Fibroblast of lung (primary cell): ENCODE results near the gene ZNF23. TPM values are rescaled to one million over a fixed set of nuclear protein-coding genes. Genes with fewer than 3 reads are reported as not detected.

Source experiments
- DNase-seq, 2 donors: peaks; one replicate each; pipeline versions ENCODE4 v3.0.0 to v3.0.0-alpha.2; 2010; ENCODE audit warnings: low read depth in 2 of 2
- H2AFZ ChIP-seq: 2 replicates; pipeline ENCODE4 v1.5.1; 2012; ENCODE audit warnings: low read length, control low read depth, inconsistent platforms
- H3K27ac ChIP-seq: 2 replicates; pipeline ENCODE4 v1.5.1; 2011; ENCODE audit warnings: low read length, control low read depth; ENCODE audit not compliant: insufficient read depth
- H3K27me3 ChIP-seq: 2 replicates; pipeline ENCODE4 v1.5.1; 2011; ENCODE audit warnings: mild to moderate bottlenecking, low read length; ENCODE audit not compliant: control insufficient read depth, insufficient read depth
- H3K36me3 ChIP-seq: 2 replicates; pipeline ENCODE4 v1.5.1; 2011; ENCODE audit warnings: low read length; ENCODE audit not compliant: control insufficient read depth, insufficient read depth
- H3K4me1 ChIP-seq: 2 replicates; pipeline ENCODE4 v1.5.1; 2011; ENCODE audit warnings: low read length; ENCODE audit not compliant: control insufficient read depth, insufficient read depth; ENCODE audit errors: extremely low read depth
- H3K4me2 ChIP-seq: 2 replicates; pipeline ENCODE4 v1.5.1; 2011; ENCODE audit warnings: low read length, control low read depth; ENCODE audit not compliant: insufficient read depth; ENCODE audit errors: extremely low read depth
- H3K4me3 ChIP-seq, 4 experiments: fragments of 200-600 bp in 1 of 4; sonication (generic) in 1 of 4; replicated peaks in 1 of 4; 2 replicates each; pipeline ENCODE4 v1.5.1; 2011 to 2016; ENCODE audit warnings: low read length in 4 of 4, low read depth in 3 of 4, mild to moderate bottlenecking in 3 of 4, control low read depth in 2 of 4, inconsistent platforms in 1 of 4, mixed read lengths in 1 of 4; ENCODE audit not compliant: insufficient read depth in 1 of 4; ENCODE audit errors: control extremely low read depth in 1 of 4
- H3K79me2 ChIP-seq: 2 replicates; pipeline ENCODE4 v1.5.1; 2012; ENCODE audit warnings: mild to moderate bottlenecking, low read length, inconsistent platforms; ENCODE audit not compliant: control insufficient read depth, insufficient read depth
- H3K9ac ChIP-seq: 2 replicates; pipeline ENCODE4 v1.5.1; 2011; ENCODE audit warnings: mild to moderate bottlenecking, low read length, control low read depth; ENCODE audit not compliant: insufficient read depth
- H3K9me3 ChIP-seq: 2 replicates; pipeline ENCODE4 v1.5.1; 2012; ENCODE audit warnings: low read depth, low read length; ENCODE audit not compliant: control insufficient read depth, insufficient read depth
- H4K20me1 ChIP-seq: 2 replicates; pipeline ENCODE4 v1.5.1; 2011; ENCODE audit warnings: low read length; ENCODE audit not compliant: control insufficient read depth, insufficient read depth; ENCODE audit errors: extremely low read depth
- CTCF ChIP-seq, 2 donors: IDR thresholded peaks in 1 of 2; conservative IDR thresholded peaks in 1 of 2; 1 replicate in 1 of 2; 2 replicates in 1 of 2; pipeline ENCODE4 v1.5.1; 2011 to 2012; ENCODE audit warnings: low read length in 2 of 2, control low read depth in 1 of 2, inconsistent platforms in 1 of 2, low read depth in 1 of 2, mild to moderate bottlenecking in 1 of 2
- EZH2 ChIP-seq: IDR thresholded peaks from 2 replicates; pipeline ENCODE4 v1.5.1; 2012; ENCODE audit warnings: low read length, control low read depth, mild to moderate bottlenecking; ENCODE audit errors: missing control alignments
- polyA plus RNA-seq, 2 donors: library from polyadenylated mRNA; depleted of rRNA in 1 of 2; stranded (reverse) in 1 of 2; unstranded in 1 of 2; fragments of >200 nt; gene quantifications; 2 replicates each; pipeline ENCODE4 v1.2.1, GENCODE V29; 2011 to 2012; ENCODE audit warnings: missing spikeins in 1 of 2
- total RNA-seq: library from RNA; depleted of rRNA; stranded (reverse); fragments of >200 nt; gene quantifications from 2 replicates; pipeline ENCODE4 v1.2.1, GENCODE V29; 2014

The ZNF23 gene
- total and polyA plus RNA-seq, 2 donors (not counting 1 experiment from before 2014, with no cell fraction given) = 12.2 to 24.8 TPM

GRCh38 chr16:71425746-71426068 lies 36.3 kb downstream of the ZNF23 start:
- Histone ChIP-seq H3K36me3 (no peaks in the 10 kb centered on the region), H3K27me3 (peaks cover 7% of the 10 kb centered on the region), H3K4me3 (no peak overlapping the region), H3K27ac (no peak overlapping the region), H2AFZ (no peak overlapping the region), H3K9me3 (no peaks in the 10 kb centered on the region), H4K20me1 (no peaks in the 10 kb centered on the region), H3K4me1 (no peaks in the 10 kb centered on the region), H3K79me2 (no peaks in the 10 kb centered on the region), H3K9ac (no peak overlapping the region), H3K4me2 (peak overlapping the region; percentile 78)
- no peak for DNase-seq
- no peak for TF ChIP-seq EZH2
- TF ChIP-seq CTCF (conservative IDR thresholded peaks at IDR 0.05 in 1 of 2, IDR thresholded peaks at IDR 0.05 in 1 of 2; ENCODE audit: low read depth in 1 of 2, low read length in 2 of 2) = no peak

- Histone ChIP-seq H3K27me3 (peaks cover 7% of the 10 kb centered on the region), H2AFZ (no peak overlapping the region), H4K20me1 (no peaks in the 10 kb centered on the region), H3K4me2 (no peak overlapping the region), H3K36me3 (no peaks in the 10 kb centered on the region), H3K4me3 (no peak overlapping the region), H3K27ac (no peak overlapping the region), H3K9me3 (no peaks in the 10 kb centered on the region), H3K4me1 (no peaks in the 10 kb centered on the region), H3K9ac (no peak overlapping the region), H3K79me2 (no peaks in the 10 kb centered on the region)
- TF ChIP-seq EZH2 (no peak), CTCF (conservative IDR thresholded peaks at IDR 0.05 in 1 of 2, IDR thresholded peaks at IDR 0.05 in 1 of 2; ENCODE audit: low read depth in 1 of 2, low read length in 2 of 2) (no peak)
- no peak for DNase-seq
Observed at GRCh38 chr16:71424626-71425025, 37.4 kb downstream of the ZNF23 start.

- H4K20me1 ChIP-seq = no peaks in the 10 kb centered on the region
- no peak overlapping the region for H3K4me2 ChIP-seq
- no peak for DNase-seq
- no peaks in the 10 kb centered on the region for H3K9me3 ChIP-seq
- no peaks in the 10 kb centered on the region for H3K4me1 ChIP-seq
- no peak overlapping the region for H3K9ac ChIP-seq
- no peak overlapping the region for H3K4me3 ChIP-seq
- H3K27ac ChIP-seq = no peak overlapping the region
- no peak for TF ChIP-seq EZH2
- no peak for TF ChIP-seq CTCF (conservative IDR thresholded peaks at IDR 0.05 in 1 of 2, IDR thresholded peaks at IDR 0.05 in 1 of 2; ENCODE audit: low read depth in 1 of 2, low read length in 2 of 2)
- H3K79me2 ChIP-seq = no peaks in the 10 kb centered on the region
- peaks cover 7% of the 10 kb centered on the region for H3K27me3 ChIP-seq
- H2AFZ ChIP-seq = no peak overlapping the region
- no peaks in the 10 kb centered on the region for H3K36me3 ChIP-seq
Observed at GRCh38 chr16:71423865-71424264, 38.2 kb downstream of the ZNF23 start.
